ENCODE results near the gene FILIP1.

DNA sequence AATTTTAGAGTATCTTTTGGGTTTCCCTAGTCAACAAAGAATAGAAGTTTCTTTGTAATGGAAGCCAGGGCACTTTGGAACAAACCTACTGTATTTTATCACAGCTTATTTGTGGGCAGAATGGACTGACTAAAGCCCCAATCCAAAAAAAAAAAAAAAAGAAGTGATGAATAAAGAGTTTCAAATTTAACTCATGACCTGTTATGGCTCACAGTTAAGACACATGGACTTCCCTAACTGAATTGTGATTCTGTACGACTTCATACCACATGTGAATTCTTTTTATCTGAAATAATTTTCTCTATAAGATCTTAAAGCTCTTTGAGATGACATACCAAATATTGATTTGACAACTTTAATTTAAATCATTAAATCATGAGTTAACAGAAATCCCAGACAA lies 77.2 kb downstream of the FILIP1 start:
- TF ChIP-seq, protein P1, sequence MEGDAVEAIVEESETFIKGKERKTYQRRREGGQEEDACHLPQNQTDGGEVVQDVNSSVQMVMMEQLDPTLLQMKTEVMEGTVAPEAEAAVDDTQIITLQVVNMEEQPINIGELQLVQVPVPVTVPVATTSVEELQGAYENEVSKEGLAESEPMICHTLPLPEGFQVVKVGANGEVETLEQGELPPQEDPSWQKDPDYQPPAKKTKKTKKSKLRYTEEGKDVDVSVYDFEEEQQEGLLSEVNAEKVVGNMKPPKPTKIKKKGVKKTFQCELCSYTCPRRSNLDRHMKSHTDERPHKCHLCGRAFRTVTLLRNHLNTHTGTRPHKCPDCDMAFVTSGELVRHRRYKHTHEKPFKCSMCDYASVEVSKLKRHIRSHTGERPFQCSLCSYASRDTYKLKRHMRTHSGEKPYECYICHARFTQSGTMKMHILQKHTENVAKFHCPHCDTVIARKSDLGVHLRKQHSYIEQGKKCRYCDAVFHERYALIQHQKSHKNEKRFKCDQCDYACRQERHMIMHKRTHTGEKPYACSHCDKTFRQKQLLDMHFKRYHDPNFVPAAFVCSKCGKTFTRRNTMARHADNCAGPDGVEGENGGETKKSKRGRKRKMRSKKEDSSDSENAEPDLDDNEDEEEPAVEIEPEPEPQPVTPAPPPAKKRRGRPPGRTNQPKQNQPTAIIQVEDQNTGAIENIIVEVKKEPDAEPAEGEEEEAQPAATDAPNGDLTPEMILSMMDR (IDR thresholded peaks at IDR 0.05) = no peak
- no peak for TF ChIP-seq POLR2A (IDR thresholded peaks at IDR 0.05)
